Stimulated activated CD4-positive, alpha-beta T cell treated with anti-CD3 and anti-CD28 coated beads, Interleukin-4, amount 100 ng/mL, for 48 hours (primary cell): ENCODE results near the gene EXOC2.

Source experiments
- DNase-seq, 2 donors: peaks; one replicate each; pipeline ENCODE4 v3.0.0-alpha.2; 2020; ENCODE audit warnings: low read depth in 2 of 2

Gene EXOC2

GRCh38 chr6:444653-445275 lies 248.2 kb downstream of the EXOC2 start:
- no peak for DNase-seq

GRCh38 chr6:443621-444159 lies 249.2 kb downstream of the EXOC2 start:
- DNase-seq: no peak

- DNase-seq: no peak
Measured at GRCh38 chr6:441126-441920, 251.6 kb downstream of the EXOC2 start.

GRCh38 chr6:439641-440167 lies 253.2 kb downstream of the EXOC2 start:
- no peak for DNase-seq

- DNase-seq: no peak
Measured at GRCh38 chr6:438634-439170, 254.2 kb downstream of the EXOC2 start.

GRCh38 chr6:437037-437392 lies 255.9 kb downstream of the EXOC2 start:
- DNase-seq: no peak

DNA sequence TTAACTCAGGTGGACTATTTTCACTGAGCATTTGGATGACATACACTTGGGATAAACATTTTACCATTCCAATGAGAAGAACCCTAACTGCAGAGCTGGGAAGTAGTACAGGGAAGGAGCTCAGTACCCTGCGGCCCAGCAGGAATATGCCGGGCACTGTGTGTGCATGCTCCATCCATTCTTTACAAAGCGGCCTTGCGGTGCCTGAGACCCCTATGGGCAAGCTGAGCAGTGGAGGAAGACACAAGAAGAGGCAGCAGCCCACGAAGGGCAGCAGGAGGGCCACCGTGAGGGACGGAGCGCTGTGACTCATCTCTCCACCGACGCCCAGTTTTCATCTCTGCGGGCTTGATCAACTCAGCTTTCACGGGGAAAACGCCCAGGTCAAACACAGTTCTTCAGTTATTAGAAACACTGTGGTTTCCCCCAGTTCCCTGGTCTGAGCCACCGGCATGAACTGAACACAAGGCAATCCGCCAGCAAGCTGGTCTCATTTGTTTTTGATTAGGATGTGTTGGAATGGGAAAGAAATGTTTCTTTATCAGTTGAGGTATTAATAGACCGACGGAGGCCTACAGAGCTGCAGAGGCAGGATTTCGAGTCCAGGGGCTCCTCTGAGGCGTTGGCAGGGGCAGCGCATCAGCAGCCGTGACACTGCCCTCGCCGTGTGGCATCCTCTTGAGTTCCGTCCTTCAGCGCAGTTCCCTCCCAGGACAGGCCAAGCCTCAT lies 256.5 kb downstream of the EXOC2 start:
- no peak for DNase-seq

- DNase-seq: no peak
Measured at GRCh38 chr6:435441-436307, 257.3 kb downstream of the EXOC2 start.
